ENCODE measurements around the gene DLG5.

GRCh38 chr10:77807706-77808105 is 118.8 kb downstream of the DLG5 start:
- TF ChIP-seq CTCF (conservative IDR thresholded peaks at IDR 0.05) (no peak), ZFX (IDR thresholded peaks at IDR 0.05) (no peak)
